Measurements from ENCODE around the gene CELF1.
A peak's percentile ranks its signal among the peaks of the same experiment; 100 is the strongest.
"Not testable (repeated sequence)": the region's sequence is repeated elsewhere in the genome, so short reads cannot be mapped to it uniquely, and the experiment has no call there.

Gene CELF1

DNA sequence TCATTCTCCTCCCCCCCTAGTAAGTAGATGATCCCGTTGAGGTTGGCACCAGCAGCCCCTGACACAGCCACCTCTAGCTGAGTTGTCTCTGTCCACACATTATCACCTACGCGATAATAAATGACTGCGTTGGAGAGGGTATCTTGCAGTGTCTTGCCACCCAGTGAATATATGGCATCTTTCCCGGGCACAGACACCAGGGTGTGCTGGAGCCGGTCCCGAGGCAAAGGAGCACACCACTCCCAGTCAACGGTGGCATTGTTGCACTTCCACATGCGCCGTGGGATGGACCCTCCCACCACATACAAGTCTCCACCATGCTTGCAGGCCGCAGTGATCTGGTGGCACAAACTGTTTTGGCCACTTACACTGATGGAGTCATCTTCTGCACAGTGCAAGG is 20.4 kb upstream of the CELF1 start:
- no peak for FAIRE-seq

GRCh38 chr11:47572715-47573255 is 19.9 kb upstream of the CELF1 start:
- no peak for FAIRE-seq

DNA sequence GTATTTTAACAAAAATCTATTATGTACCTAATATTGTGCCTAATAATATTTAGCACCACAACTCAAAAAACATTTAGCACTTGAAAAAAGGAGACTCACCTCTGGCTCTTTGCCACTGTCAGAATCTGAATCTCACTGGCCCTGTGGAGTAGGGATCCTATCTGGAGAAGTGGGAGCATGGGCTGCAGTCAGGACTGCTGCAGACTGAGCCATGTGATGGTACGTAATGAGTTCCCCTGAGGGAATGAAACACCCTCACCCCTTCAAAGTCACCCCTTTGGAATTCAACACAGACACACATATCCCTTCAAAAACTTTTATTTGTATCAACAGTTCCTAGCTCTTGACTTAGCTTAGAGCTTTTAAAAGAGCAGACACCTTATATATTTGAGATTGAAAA is 19.0 kb upstream of the CELF1 start:
- no peak for FAIRE-seq

GRCh38 chr11:47571357-47571729 is 18.4 kb upstream of the CELF1 start:
- FAIRE-seq, result no peak

DNA sequence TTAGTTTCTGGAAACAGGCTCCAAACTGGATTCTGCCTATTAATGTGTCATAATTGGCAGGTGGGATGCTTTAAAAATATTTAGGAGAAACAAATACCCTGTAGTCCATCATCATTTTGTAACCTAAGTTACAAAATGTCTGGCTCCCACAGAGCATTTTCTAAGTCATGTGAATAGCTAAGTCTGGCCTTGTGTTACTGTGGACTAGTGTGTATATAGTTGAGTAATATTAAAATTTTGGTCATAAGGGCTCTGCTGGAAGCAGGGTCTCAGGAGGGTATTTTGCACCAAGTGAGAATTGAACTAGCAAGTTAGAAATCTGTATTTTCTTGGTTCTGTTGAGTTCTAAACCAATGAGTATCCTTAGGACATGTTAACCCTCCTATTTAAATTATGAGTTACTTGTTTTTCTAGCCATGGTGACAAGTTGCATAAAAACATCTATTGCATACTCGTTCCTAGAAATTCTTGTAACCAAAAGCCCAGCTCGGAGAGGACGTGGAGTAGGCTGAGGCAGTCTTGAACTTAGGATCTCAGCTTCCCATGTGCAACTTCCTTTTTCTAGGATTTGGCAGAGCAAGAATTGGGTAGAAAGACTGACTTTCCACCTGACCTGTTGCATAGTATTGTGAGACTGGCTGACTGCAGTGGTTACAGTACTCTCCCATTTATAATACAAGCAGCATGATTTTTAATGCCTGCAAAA is 17.9 kb upstream of the CELF1 start:
- no peak for FAIRE-seq

GRCh38 chr11:47569646-47570045 is 16.7 kb upstream of the CELF1 start:
- FAIRE-seq, result no peak

- no peak for FAIRE-seq
These were observed 13.3 kb upstream of the CELF1 start for GRCh38 chr11:47566149-47566698.

DNA sequence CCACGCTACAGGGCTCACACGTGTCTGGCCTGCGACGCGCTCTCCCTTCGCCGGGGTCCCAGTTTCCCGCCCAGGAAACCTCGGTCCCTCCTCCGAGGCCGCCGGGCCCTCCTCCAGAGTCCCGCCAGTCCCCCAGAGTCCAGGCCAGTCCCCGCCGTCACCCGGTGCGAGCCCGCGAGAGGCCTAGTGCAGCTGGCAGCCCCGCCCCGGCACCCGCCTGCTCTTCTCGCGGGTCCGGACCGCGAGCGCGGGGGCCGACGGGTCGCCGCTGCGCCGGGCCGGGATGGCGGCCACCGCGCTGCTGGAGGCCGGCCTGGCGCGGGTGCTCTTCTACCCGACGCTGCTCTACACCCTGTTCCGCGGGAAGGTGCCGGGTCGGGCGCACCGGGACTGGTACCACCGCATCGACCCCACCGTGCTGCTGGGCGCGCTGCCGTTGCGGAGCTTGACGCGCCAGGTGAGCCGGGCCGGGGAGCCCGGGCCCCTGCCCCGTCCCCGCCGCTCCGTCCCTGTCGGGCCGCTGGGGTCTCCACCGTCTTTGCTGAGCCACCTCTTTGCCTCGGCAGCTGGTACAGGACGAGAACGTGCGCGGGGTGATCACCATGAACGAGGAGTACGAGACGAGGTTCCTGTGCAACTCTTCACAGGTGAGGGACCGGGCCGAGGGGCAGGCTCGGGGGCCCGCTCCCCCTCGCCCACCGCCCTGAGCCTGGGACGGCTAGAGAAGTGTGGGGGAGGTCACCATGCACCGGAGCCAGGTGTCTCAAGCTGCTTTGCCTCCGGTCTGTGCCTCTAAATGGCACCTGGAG is 12.6 kb upstream of the CELF1 start, which contains the start of gene PTPMT1:
PTPMT1 (plus strand) TSS at position 260 of the 809 bp plus-strand sequence; CDS start at position 284, 24 bp downstream.
- no peak for FAIRE-seq

- no peak for FAIRE-seq
These were observed 12.0 kb upstream of the CELF1 start for GRCh38 chr11:47564933-47565339.

- not testable (repeated sequence) for FAIRE-seq
These were observed 11.4 kb upstream of the CELF1 start for GRCh38 chr11:47564366-47564765.

- not testable (repeated sequence) for FAIRE-seq
These were observed 9.5 kb upstream of the CELF1 start for GRCh38 chr11:47562393-47562792.

DNA sequence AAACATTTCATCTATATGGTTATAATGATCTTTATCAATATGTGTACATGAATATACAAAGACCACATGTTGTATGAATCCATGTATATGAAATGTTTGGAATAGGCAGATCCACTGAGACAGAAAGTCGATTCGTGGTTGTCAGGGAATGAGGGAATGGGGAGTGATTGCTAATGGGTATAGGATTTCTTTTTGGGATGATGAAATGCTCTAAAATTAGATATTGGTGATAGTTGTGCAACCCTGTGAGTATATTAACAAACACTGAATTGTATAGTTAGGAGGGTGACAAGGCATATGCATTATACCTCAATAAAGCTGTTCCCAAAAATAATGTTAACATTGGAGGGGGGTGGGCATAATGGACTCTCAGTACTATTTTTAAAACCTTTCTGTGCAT is 7.5 kb upstream of the CELF1 start:
- FAIRE-seq, result no peak

DNA sequence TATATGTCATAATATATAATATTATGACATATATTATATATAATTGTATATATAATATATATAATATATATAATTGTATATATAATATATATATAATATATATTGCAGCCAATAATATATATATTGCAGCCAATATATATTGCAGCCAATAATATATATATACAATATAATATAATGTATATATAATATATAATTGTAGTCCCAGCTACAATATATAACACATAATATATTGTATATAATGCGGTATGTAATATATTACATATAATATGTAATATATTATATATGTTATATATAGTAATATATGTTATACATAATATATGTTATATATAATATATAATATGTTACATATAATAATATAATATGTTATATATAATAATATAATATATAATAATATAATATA is 5.8 kb upstream of the CELF1 start:
- peak; percentile 94 for FAIRE-seq

- FAIRE-seq, result not testable (repeated sequence)
These were observed 4.1 kb upstream of the CELF1 start for GRCh38 chr11:47557004-47557403.

DNA sequence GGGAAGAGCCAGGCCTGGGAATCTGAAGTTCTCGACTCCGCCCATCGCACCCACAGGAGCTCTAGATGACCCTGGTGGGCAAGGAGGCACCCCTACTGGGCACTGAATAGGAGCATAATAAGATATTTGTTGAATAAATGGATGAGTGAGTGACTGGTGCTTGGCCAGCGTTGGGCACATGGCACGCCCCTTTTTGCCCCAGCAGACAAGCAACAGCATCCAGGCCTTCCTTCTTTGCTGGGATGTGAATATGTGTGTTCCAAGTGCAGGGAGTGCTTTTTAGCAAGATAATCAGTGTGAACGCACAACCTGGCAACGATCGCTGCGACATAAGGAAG is 443 bp upstream of the CELF1 start:
- FAIRE-seq, result no peak

- FAIRE-seq, result no peak
These were observed 821 bp downstream of the CELF1 start for GRCh38 chr11:47552056-47552565.

- no peak for FAIRE-seq
These were observed 1.8 kb downstream of the CELF1 start for GRCh38 chr11:47551086-47551485.

DNA sequence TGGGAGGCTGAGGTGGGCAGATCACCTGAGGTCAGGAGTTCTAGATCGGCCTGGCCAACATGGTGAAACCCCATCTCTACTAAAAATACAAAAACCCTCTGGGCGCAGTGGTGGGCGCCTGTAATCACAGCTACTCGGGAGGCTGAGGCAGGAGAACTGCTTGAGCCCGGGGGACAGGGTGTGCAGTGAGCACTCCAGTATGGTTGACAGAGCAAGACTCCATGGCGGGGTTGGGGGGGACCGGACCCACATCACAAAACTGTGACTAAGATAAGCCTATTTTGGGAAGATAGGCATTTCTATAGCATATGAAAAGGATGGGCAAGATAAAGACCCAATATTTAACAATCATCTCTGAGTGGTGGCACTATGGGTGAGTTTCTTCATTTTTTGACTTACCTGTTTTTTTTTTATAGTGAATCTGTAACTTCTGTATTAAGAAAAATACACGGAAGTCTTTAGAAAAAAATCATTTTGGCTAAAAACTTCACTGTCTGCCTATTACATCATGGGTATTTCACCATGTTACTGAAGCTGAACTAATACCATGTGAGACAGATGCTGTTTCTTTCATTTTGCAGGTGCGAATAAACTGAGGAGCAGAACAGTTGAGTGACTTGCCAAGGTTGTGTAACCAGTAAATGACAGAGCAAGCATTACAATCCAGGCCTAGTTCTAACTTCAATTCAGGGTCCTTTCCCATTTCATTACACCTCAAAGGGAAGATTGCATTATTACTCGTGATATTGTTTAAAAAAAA is 2.5 kb downstream of the CELF1 start:
- no peak for FAIRE-seq

DNA sequence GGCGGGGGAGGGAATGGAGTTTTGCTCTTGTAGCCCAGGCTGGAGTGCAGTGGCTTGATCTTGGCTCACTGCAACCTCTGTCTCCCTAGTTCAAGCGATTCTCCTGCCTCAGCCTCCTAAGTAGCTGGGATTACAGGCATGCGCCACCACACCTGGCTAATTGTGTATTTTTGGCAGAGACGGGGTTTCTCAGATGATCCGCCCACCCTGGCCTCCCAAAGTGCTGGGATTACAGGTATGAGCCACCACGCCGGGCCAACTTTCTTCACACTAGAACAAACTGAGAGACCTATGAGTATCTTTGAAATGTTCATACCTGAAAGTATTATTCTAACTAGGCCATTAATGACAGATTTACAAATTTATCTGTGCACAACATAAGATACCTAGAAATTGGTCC is 6.7 kb downstream of the CELF1 start:
- FAIRE-seq, result not testable (repeated sequence)

- FAIRE-seq, result no peak
These were observed 7.6 kb downstream of the CELF1 start for GRCh38 chr11:47545298-47545697.

DNA sequence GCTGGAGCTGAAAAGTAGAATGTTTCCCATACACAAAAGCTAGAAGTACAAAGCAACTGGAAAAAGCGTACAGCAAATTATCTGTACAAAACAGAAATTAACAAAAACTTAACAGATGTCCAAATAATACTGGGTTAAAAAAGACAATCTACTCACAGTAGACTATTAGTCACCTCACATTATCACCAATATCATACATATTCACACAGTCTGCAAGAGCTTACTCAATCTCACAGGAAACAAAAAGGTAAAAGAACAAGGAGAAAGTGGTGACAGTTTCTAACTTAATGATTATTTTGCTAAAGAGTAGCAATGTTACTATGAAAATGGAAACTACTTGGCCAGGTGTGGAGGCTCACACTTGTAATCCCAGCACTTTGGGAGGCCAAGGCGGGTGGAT is 11.9 kb downstream of the CELF1 start:
- no peak for FAIRE-seq

DNA sequence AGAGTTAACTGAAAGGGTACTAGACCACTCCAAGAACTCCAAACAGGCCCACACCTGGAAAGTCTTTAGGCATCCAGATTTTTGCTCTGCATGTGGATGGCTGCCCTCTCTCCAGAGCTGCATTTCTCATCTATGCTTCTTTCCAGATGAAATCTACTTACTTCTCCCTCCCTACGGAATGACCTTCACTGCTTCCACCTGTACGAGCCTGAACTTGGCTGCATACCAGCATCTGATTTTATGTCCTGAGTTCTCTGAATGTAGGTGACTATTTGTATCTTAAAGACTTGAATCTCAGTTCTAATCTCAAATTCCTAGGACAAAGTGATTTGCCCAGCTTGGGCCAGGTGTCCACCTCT is 13.3 kb downstream of the CELF1 start:
- FAIRE-seq, result no peak
